Glutamatergic neuron (in vitro differentiated cells): ENCODE measurements around the gene SMIM43. TPM values are rescaled to one million over a fixed set of nuclear protein-coding genes. Genes with fewer than 3 reads are reported as not detected.
A peak's percentile ranks its signal among the peaks of the same experiment; 100 is the strongest.

Experiments
- DNase-seq: peaks from one replicate; pipeline ENCODE4 v3.0.0; 2022
- H3K27ac Mint-ChIP-seq: one replicate; pipeline ENCODE4 v1.8.0; 2020; ENCODE audit warnings: mild to moderate bottlenecking, mixed read lengths, inconsistent platforms; ENCODE audit not compliant: unreplicated experiment
- H3K27me3 Mint-ChIP-seq: one replicate; pipeline ENCODE4 v1.8.0; 2020; ENCODE audit warnings: mild to moderate bottlenecking, moderate library complexity, mixed read lengths, inconsistent platforms; ENCODE audit not compliant: unreplicated experiment
- H3K36me3 Mint-ChIP-seq: one replicate; pipeline ENCODE4 v1.8.0; 2020; ENCODE audit warnings: mild to moderate bottlenecking, mixed read lengths, inconsistent platforms; ENCODE audit not compliant: unreplicated experiment
- H3K4me1 Mint-ChIP-seq: one replicate; pipeline ENCODE4 v1.8.0; 2020; ENCODE audit warnings: mild to moderate bottlenecking, low read depth, mixed read lengths, inconsistent platforms; ENCODE audit not compliant: unreplicated experiment
- H3K4me3 Mint-ChIP-seq: one replicate; pipeline ENCODE4 v1.8.0; 2020; ENCODE audit warnings: mild to moderate bottlenecking, mixed read lengths, inconsistent platforms; ENCODE audit not compliant: unreplicated experiment
- H3K9me3 Mint-ChIP-seq: one replicate; pipeline ENCODE4 v1.8.0; 2020; ENCODE audit warnings: mild to moderate bottlenecking, moderate library complexity, mixed read lengths, inconsistent platforms; ENCODE audit not compliant: unreplicated experiment
- total RNA-seq: library from RNA; stranded (reverse); fragmentation: NEBNext Ultra II Directional; extraction: Animal tissue kit (Norgen Biotek cat#: 25700); gene quantifications from one replicate; pipeline ENCODE4 v1.2.1, GENCODE V29; 2021; ENCODE audit not compliant: unreplicated experiment
- TF ChIP-seq, protein P1 (sequence below): fragments of 200-600 bp; sonication (generic); IDR thresholded peaks from one replicate; pipeline ENCODE4 v1.5.0; 2021; ENCODE audit not compliant: partially characterized antibody, unreplicated experiment

Gene SMIM43
- total RNA-seq, 1 donor from 2014 or later: not detected

DNA sequence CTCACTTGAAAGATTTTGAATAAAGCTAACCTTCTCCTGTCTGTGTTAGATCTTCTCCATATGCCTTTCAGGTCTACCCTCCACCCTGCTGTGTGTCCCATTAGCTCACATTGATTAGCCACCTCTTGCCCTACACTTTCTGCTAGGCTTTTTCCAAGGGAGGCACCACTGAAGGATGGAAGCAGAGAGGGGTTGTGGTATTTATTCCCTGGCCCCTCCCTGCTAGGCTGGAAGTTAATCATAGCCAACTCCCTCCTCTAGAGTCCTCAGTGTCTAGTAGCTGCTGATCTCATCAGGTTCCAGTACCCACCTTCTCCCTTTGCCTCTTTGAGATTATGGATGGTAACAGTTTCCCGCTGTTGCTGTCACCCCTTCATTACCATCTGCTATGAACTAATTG is 8.9 kb upstream of the SMIM43 start:
- Mint-ChIP-seq H3K36me3 (no peaks in the 10 kb centered on the region), H3K27ac (no peak overlapping the region), H3K4me3 (no peak overlapping the region), H3K27me3 (peaks cover under 1% of the 10 kb centered on the region), H3K4me1 (no peaks in the 10 kb centered on the region), H3K9me3 (no peaks in the 10 kb centered on the region)
- no peak for DNase-seq
- TF ChIP-seq, protein P1, sequence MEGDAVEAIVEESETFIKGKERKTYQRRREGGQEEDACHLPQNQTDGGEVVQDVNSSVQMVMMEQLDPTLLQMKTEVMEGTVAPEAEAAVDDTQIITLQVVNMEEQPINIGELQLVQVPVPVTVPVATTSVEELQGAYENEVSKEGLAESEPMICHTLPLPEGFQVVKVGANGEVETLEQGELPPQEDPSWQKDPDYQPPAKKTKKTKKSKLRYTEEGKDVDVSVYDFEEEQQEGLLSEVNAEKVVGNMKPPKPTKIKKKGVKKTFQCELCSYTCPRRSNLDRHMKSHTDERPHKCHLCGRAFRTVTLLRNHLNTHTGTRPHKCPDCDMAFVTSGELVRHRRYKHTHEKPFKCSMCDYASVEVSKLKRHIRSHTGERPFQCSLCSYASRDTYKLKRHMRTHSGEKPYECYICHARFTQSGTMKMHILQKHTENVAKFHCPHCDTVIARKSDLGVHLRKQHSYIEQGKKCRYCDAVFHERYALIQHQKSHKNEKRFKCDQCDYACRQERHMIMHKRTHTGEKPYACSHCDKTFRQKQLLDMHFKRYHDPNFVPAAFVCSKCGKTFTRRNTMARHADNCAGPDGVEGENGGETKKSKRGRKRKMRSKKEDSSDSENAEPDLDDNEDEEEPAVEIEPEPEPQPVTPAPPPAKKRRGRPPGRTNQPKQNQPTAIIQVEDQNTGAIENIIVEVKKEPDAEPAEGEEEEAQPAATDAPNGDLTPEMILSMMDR: no peak

DNA sequence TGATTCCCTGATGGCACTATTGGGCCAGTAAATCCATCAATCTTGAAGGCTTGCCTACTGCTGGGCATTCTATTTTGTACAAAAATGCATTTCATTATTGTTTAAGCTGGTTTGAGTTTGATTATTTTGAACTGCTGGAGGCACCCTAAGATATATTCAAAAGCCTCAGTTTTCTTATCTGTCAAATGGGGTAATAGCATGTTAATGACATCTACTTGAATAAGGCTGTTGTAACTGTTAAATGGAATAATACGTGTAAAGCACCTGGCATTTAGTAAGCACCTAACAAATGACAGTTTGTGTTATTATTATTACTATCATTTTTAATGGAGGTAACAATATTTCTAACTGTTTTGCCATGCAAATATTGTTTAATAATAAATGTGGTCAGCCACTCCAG is 6.9 kb upstream of the SMIM43 start:
- H3K4me1 Mint-ChIP-seq: no peaks in the 10 kb centered on the region
- H3K27me3 Mint-ChIP-seq: peaks cover 1% of the 10 kb centered on the region
- H3K27ac Mint-ChIP-seq: no peak overlapping the region
- no peaks in the 10 kb centered on the region for H3K36me3 Mint-ChIP-seq
- no peak overlapping the region for H3K4me3 Mint-ChIP-seq
- H3K9me3 Mint-ChIP-seq: no peaks in the 10 kb centered on the region
- TF ChIP-seq, protein P1: no peak
- no peak for DNase-seq

GRCh38 chr4:121769341-121769740 is 4.4 kb upstream of the SMIM43 start:
- Mint-ChIP-seq H3K36me3 (no peaks in the 10 kb centered on the region), H3K27me3 (peaks cover 6% of the 10 kb centered on the region), H3K27ac (no peak overlapping the region), H3K4me1 (no peaks in the 10 kb centered on the region), H3K4me3 (no peak overlapping the region), H3K9me3 (no peaks in the 10 kb centered on the region)
- no peak for DNase-seq
- TF ChIP-seq, protein P1: no peak

GRCh38 chr4:121767166-121767565 is 2.2 kb upstream of the SMIM43 start:
- no peaks in the 10 kb centered on the region for H3K4me1 Mint-ChIP-seq
- H3K27me3 Mint-ChIP-seq: peaks cover 18% of the 10 kb centered on the region
- H3K9me3 Mint-ChIP-seq: peaks cover 2% of the 10 kb centered on the region
- no peak overlapping the region for H3K4me3 Mint-ChIP-seq
- no peak overlapping the region for H3K27ac Mint-ChIP-seq
- DNase-seq: no peak
- H3K36me3 Mint-ChIP-seq: no peaks in the 10 kb centered on the region
- TF ChIP-seq, protein P1: no peak

DNA sequence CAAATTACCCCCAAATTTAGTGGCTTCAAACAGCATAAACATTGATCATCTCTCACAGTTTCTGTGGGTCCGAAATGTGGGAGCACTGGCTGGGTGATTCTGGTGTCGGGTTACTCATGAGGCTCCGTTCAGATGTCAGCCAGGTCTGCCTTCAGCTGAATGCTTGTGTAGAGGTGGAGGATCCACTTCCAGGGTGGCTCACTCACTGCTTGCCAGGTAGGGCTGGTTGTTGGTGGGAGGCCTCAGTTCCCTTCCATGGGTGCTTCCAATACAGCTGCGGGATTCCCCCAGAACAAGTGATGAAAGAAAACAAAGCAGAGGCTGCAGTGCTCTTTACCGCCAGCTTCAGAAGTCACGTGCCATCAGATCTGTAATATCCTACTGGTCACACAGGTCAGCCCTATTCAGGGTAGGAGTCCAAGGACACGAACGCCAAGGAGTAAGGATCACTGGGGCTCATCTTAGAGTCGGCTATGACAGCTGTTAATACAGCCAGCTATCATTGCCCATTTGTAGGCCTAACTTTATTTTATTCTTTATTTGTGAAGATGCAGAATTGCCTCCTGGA is 1.1 kb upstream of the SMIM43 start:
- peak overlapping the region; percentile 93 for H3K4me3 Mint-ChIP-seq
- peaks cover 20% of the 10 kb centered on the region for H3K27me3 Mint-ChIP-seq
- H3K27ac Mint-ChIP-seq: no peak overlapping the region

More for the DNA sequence above, 1.1 kb upstream of the SMIM43 start:
- Mint-ChIP-seq H3K4me1 (no peaks in the 10 kb centered on the region), H3K9me3 (peaks cover 2% of the 10 kb centered on the region), H3K36me3 (no peaks in the 10 kb centered on the region)
- no peak for DNase-seq
- TF ChIP-seq, protein P1: no peak
